SK-N-SH (cell line): ENCODE measurements around the gene SFXN3.

Source experiments
- CHD2 ChIP-seq: fragments of 150-350 bp; IDR thresholded peaks from 2 replicates; pipeline ENCODE4 v1.6.1; 2018; ENCODE audit warnings: low read length; ENCODE audit not compliant: partially characterized antibody
- EP300 ChIP-seq, 2 experiments: IDR thresholded peaks; 2 replicates each; pipeline versions ENCODE4 v1.4.0 to v1.6.1; 2012; ENCODE audit warnings: borderline replicate concordance in 1 of 2, low read depth in 1 of 2, low read length in 1 of 2
- GABPA ChIP-seq: IDR thresholded peaks from 2 replicates; pipeline ENCODE4 v1.4.0; 2012; ENCODE audit warnings: low read depth, mild to moderate bottlenecking
- POLR2AphosphoS5 ChIP-seq: IDR thresholded peaks from 2 replicates; pipeline ENCODE4 v1.6.1; 2012; ENCODE audit warnings: low read depth, low read length
- RFX5 ChIP-seq: IDR thresholded peaks from 2 replicates; pipeline ENCODE4 v1.6.1; 2012; ENCODE audit warnings: mild to moderate bottlenecking, improper control_type of control experiment, low read length
- TAF1 ChIP-seq: IDR thresholded peaks from 2 replicates; pipeline ENCODE4 v1.6.1; 2012; ENCODE audit warnings: low read depth, mild to moderate bottlenecking, low read length, moderate library complexity, borderline replicate concordance
- YY1 ChIP-seq: IDR thresholded peaks from 2 replicates; pipeline ENCODE4 v1.4.0; 2012; ENCODE audit warnings: low read depth, mild to moderate bottlenecking
- TF ChIP-seq, protein P1 (sequence below): fragments of 150-350 bp; IDR thresholded peaks from 2 replicates; pipeline ENCODE4 v1.6.1; 2017; ENCODE audit warnings: antibody characterized with exemption, low read length, low read depth, borderline replicate concordance
- TF ChIP-seq, protein P2 (sequence below): IDR thresholded peaks from 2 replicates; pipeline ENCODE4 v1.4.0; 2012; ENCODE audit warnings: low read depth, borderline replicate concordance
- TF ChIP-seq, protein P3 (sequence below): fragments of 200-600 bp; sonication (generic); IDR thresholded peaks from 2 replicates; pipeline ENCODE4 v1.6.1; 2017; ENCODE audit warnings: antibody characterized with exemption, mild to moderate bottlenecking, moderate library complexity

DNA sequence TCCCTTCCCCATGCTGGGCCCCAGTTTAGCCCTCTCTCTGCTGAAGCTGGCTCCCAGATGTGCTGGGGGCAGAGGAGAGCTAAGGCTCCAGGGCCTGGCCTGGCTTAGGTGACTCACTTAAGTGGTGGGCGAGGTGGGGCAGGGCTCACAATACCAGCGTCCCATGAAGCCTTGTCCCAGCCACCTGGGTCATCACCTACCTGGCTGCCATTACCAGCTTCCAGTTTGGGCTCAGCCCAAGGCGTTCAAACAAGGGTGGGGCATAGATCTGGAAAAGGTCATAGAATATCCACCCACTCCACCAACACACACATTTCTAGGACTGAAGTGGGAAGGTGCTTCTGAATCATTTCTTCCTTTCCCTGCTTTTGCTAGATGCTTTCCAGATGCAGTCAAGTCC lies 39.1 kb downstream of the SFXN3 start:
- no peak for TF ChIP-seq GABPA
- TF ChIP-seq, protein P1, sequence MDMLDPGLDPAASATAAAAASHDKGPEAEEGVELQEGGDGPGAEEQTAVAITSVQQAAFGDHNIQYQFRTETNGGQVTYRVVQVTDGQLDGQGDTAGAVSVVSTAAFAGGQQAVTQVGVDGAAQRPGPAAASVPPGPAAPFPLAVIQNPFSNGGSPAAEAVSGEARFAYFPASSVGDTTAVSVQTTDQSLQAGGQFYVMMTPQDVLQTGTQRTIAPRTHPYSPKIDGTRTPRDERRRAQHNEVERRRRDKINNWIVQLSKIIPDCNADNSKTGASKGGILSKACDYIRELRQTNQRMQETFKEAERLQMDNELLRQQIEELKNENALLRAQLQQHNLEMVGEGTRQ: no peak
- no peak for TF ChIP-seq YY1
- no peak for TF ChIP-seq POLR2AphosphoS5
- TF ChIP-seq, protein P2, sequence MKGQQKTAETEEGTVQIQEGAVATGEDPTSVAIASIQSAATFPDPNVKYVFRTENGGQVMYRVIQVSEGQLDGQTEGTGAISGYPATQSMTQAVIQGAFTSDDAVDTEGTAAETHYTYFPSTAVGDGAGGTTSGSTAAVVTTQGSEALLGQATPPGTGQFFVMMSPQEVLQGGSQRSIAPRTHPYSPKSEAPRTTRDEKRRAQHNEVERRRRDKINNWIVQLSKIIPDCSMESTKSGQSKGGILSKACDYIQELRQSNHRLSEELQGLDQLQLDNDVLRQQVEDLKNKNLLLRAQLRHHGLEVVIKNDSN: no peak
- TF ChIP-seq TAF1: no peak
- TF ChIP-seq, protein P3, sequence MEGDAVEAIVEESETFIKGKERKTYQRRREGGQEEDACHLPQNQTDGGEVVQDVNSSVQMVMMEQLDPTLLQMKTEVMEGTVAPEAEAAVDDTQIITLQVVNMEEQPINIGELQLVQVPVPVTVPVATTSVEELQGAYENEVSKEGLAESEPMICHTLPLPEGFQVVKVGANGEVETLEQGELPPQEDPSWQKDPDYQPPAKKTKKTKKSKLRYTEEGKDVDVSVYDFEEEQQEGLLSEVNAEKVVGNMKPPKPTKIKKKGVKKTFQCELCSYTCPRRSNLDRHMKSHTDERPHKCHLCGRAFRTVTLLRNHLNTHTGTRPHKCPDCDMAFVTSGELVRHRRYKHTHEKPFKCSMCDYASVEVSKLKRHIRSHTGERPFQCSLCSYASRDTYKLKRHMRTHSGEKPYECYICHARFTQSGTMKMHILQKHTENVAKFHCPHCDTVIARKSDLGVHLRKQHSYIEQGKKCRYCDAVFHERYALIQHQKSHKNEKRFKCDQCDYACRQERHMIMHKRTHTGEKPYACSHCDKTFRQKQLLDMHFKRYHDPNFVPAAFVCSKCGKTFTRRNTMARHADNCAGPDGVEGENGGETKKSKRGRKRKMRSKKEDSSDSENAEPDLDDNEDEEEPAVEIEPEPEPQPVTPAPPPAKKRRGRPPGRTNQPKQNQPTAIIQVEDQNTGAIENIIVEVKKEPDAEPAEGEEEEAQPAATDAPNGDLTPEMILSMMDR: no peak
- no peak for TF ChIP-seq RFX5
- no peak for TF ChIP-seq CHD2
- no peak for TF ChIP-seq EP300 (IDR thresholded peaks at IDR 0.05; ENCODE audit: borderline replicate concordance in 1 of 2, low read depth in 1 of 2, low read length in 1 of 2)
